Vagina (tissue), 2 donors: ENCODE results near the gene GTPBP4. TPM values are rescaled to one million over a fixed set of nuclear protein-coding genes. Genes with fewer than 3 reads are reported as not detected.

Source experiments
- DNase-seq, 2 donors: peaks; one replicate each; pipeline ENCODE4 v3.0.0-alpha.2; 2017; ENCODE audit errors: extremely low spot score in 2 of 2
- H3K27ac ChIP-seq: fragments of 200-600 bp; sonication (generic); one replicate; pipeline ENCODE4 v1.5.1; 2019
- H3K27me3 ChIP-seq: fragments of 200-600 bp; sonication (generic); one replicate; pipeline ENCODE4 v1.5.1; 2019
- H3K36me3 ChIP-seq, 2 donors: fragments of 200-600 bp; sonication (generic); one replicate each; pipeline ENCODE4 v1.5.1; 2017 to 2019
- H3K4me1 ChIP-seq: fragments of 200-600 bp; sonication (generic); one replicate; pipeline ENCODE4 v1.5.1; 2019
- H3K4me3 ChIP-seq, 2 donors: fragments of 200-600 bp; sonication (generic); 1 replicate in 1 of 2; 2 replicates in 1 of 2; pipeline ENCODE4 v1.5.1; 2016 to 2019
- H3K9me3 ChIP-seq: fragments of 200-600 bp; sonication (generic); one replicate; pipeline ENCODE4 v1.5.1; 2019
- POLR2A ChIP-seq, 2 donors: fragments of 450-650 bp; IDR thresholded peaks; one replicate each; pipeline ENCODE4 v1.6.1; 2017; ENCODE audit warnings: antibody characterized with exemption in 2 of 2, mild to moderate bottlenecking in 2 of 2, moderate library complexity in 2 of 2
- POLR2AphosphoS5 ChIP-seq, 2 donors: sonication (generic); formaldehyde crosslinking; IDR thresholded peaks; one replicate each; pipeline ENCODE4 v1.9.0; 2017; ENCODE audit warnings: antibody characterized with exemption in 2 of 2, mild to moderate bottlenecking in 2 of 2, low read depth in 1 of 2; ENCODE audit not compliant: insufficient read depth in 1 of 2
- intact Hi-C: fragments of 100-400 bp; cut with DNase I; formaldehyde crosslinking; loops from one replicate; pipeline ENCODE4 v1.15.1; 2023
- total RNA-seq: library from RNA; depleted of rRNA; stranded (reverse); fragments of >200 nt; gene quantifications from one replicate; pipeline ENCODE4 v1.2.3, GENCODE V29; 2016
- TF ChIP-seq, protein P1 (sequence below), 3 experiments: fragments of 450-650 bp in 2 of 3; fragments of 200-600 bp in 1 of 3; sonication (generic) in 1 of 3; IDR thresholded peaks; one replicate each; pipeline ENCODE4 v1.5.1; 2017 to 2019; ENCODE audit warnings: antibody characterized with exemption in 3 of 3, mild to moderate bottlenecking in 2 of 3, moderate library complexity in 2 of 3

GTPBP4 gene
- total RNA-seq, 1 donor from 2014 or later = 24.8 TPM

DNA sequence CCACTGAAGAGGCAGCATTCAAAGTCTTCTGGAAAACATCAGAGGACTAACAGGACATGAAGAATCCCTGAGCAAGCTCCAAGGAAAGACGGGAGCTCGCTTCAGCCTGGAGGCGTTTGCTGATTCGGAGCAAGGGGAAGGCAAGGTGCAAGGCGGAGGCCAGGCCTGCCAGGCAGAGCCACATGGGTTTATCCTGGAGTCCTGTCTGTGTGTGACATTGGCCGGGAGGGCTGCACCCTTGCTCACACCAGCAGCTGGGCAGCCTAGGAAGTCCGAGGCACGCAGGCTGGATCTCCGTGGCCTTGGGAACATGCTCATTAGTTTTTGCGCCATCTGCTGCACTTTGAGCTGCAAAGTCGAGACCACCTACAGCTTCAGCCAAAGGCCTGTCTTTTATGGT is 34.4 kb upstream of the GTPBP4 start:
- no peaks in the 10 kb centered on the region for H3K4me1 ChIP-seq
- no peak for TF ChIP-seq POLR2AphosphoS5 (IDR thresholded peaks at IDR 0.05; ENCODE audit: insufficient read depth in 1 of 2, low read depth in 1 of 2)
- TF ChIP-seq, protein P1, sequence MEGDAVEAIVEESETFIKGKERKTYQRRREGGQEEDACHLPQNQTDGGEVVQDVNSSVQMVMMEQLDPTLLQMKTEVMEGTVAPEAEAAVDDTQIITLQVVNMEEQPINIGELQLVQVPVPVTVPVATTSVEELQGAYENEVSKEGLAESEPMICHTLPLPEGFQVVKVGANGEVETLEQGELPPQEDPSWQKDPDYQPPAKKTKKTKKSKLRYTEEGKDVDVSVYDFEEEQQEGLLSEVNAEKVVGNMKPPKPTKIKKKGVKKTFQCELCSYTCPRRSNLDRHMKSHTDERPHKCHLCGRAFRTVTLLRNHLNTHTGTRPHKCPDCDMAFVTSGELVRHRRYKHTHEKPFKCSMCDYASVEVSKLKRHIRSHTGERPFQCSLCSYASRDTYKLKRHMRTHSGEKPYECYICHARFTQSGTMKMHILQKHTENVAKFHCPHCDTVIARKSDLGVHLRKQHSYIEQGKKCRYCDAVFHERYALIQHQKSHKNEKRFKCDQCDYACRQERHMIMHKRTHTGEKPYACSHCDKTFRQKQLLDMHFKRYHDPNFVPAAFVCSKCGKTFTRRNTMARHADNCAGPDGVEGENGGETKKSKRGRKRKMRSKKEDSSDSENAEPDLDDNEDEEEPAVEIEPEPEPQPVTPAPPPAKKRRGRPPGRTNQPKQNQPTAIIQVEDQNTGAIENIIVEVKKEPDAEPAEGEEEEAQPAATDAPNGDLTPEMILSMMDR (IDR thresholded peaks at IDR 0.05) = no peak
- no peak for TF ChIP-seq POLR2A (IDR thresholded peaks at IDR 0.05)
- no peaks in the 10 kb centered on the region for H3K27me3 ChIP-seq
- H3K4me3 ChIP-seq = no peak overlapping the region
- no peak overlapping the region for H3K27ac ChIP-seq
- no peaks in the 10 kb centered on the region for H3K9me3 ChIP-seq
- no peak for DNase-seq
- intact Hi-C loops = no loop called here
- no peaks in the 10 kb centered on the region for H3K36me3 ChIP-seq

DNA sequence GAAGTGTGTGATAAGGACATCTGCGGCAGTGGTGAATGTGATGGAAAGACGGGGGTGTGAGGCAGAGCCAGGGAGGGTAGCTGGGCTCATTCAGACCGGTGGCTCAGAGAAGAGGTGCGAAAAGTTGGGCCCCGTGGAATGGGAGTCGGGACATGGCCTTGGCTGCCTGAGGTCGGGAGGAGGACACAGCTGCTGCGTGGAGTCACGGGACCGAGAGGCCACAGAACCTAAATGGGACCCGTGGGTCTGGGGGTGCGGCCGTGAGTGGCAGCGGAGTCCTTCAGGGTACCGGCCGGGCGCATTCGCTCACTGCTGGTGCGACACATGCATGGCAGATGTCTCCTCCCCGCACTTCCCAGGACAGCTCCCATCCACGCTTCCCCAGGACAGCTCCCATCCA is 33.8 kb upstream of the GTPBP4 start:
- H3K36me3 ChIP-seq = no peaks in the 10 kb centered on the region
- DNase-seq = no peak
- intact Hi-C loops = no loop called here

DNA sequence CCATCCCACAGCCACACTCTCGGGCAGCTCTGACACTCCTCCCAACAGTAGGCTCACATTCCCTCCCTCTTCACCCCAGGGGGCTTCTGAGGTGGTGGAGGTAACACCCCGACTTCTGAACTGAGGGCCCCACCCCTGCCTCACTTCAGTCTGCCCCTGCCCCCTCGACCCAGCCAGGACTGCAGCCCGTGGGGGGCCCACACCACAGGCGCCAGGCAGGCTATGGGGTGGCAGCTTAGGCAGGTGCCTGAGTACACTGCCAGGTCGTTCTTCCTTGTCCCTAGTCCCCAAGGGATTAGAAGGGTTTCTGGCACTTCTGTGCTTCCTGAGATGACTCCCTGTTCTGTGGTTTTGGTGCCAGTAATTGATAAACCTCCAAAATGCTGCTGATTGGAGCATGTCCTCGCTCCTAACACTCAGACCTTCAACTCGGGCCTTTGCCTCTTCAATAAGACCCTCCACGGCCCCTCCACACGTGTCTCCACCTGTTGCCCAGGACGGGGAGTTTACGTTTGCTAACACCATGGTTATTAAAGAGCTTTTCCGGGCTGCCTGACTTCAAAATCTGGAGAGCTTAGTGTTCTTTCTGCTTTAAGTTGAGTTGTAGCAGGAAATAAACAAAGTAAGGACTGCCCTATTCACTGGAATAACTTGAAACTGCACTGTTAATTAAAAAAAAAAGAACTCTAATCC is 33.0 kb upstream of the GTPBP4 start:
- no peak overlapping the region for H3K27ac ChIP-seq

More for the DNA sequence above, 33.8 kb upstream of the GTPBP4 start:
- no peak overlapping the region for H3K4me3 ChIP-seq
- H3K4me1 ChIP-seq = no peaks in the 10 kb centered on the region
- no peaks in the 10 kb centered on the region for H3K27me3 ChIP-seq
- H3K27ac ChIP-seq = no peak overlapping the region
- H3K9me3 ChIP-seq = no peaks in the 10 kb centered on the region
- TF ChIP-seq, protein P1 (IDR thresholded peaks at IDR 0.05) = no peak
- TF ChIP-seq POLR2A (IDR thresholded peaks at IDR 0.05) = no peak
- no peak for TF ChIP-seq POLR2AphosphoS5 (IDR thresholded peaks at IDR 0.05; ENCODE audit: insufficient read depth in 1 of 2, low read depth in 1 of 2)

DNA sequence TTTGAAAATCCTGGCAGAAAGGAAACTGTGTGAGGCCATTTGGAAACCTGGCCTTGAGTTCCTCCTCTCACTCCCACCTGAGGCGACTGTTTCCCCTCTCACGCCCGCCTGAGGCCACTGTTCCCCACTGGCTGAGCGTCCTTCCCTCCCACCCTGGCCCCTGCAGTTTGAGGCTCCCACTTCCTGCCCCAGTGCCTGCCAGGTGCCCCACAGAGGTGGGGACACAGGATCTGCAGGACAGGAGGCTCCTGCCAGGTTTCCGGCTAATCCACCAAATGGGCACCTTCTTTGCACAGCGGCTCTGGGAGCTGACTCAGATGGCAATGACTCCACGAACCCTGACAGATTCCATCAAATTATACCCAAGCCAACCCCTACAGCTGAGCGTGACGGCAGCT is 32.4 kb upstream of the GTPBP4 start:
- DNase-seq = no peak
- intact Hi-C loops = no loop called here
- Histone ChIP-seq H3K27me3 (no peaks in the 10 kb centered on the region), H3K4me3 (no peak overlapping the region), H3K36me3 (no peaks in the 10 kb centered on the region), H3K4me1 (no peaks in the 10 kb centered on the region), H3K27ac (no peak overlapping the region), H3K9me3 (no peaks in the 10 kb centered on the region)
- TF ChIP-seq, protein P1 (IDR thresholded peaks at IDR 0.05) = no peak
- TF ChIP-seq POLR2A (IDR thresholded peaks at IDR 0.05) (no peak), POLR2AphosphoS5 (IDR thresholded peaks at IDR 0.05; ENCODE audit: insufficient read depth in 1 of 2, low read depth in 1 of 2) (no peak)

More for the DNA sequence above, 33.0 kb upstream of the GTPBP4 start:
- Histone ChIP-seq H3K4me3 (no peak overlapping the region), H3K36me3 (no peaks in the 10 kb centered on the region), H3K9me3 (no peaks in the 10 kb centered on the region), H3K27me3 (no peaks in the 10 kb centered on the region), H3K4me1 (no peaks in the 10 kb centered on the region)
- DNase-seq = no peak
- TF ChIP-seq POLR2AphosphoS5 (IDR thresholded peaks at IDR 0.05; ENCODE audit: insufficient read depth in 1 of 2, low read depth in 1 of 2) (no peak), POLR2A (IDR thresholded peaks at IDR 0.05) (no peak)
- TF ChIP-seq, protein P1 (IDR thresholded peaks at IDR 0.05) = no peak
- intact Hi-C loops = no loop called here

DNA sequence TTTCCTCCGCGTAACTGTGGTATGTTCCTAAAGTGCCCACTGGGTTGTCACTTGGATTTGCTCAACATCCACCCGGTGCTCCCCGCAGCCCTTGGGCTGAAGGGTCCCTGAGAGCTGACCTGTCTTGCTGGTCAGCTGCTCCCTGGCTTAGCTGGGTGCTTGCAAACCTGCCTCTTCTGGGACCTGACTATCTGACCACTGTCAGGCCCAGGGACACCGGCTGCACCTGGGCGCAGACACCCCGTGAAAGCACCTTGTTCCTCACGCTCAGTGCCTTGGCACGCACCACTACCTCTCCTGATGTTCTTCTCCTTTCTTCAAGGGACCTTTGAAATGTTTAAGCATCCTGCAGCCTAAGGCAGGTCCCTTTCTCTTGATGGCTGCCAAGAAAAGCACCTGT is 30.1 kb upstream of the GTPBP4 start:
- Histone ChIP-seq H3K9me3 (no peaks in the 10 kb centered on the region), H3K4me1 (no peaks in the 10 kb centered on the region), H3K27me3 (no peaks in the 10 kb centered on the region), H3K4me3 (no peak overlapping the region), H3K36me3 (no peaks in the 10 kb centered on the region), H3K27ac (no peak overlapping the region)
- TF ChIP-seq, protein P1 (IDR thresholded peaks at IDR 0.05) = no peak
- no peak for TF ChIP-seq POLR2AphosphoS5 (IDR thresholded peaks at IDR 0.05; ENCODE audit: insufficient read depth in 1 of 2, low read depth in 1 of 2)
- no peak for TF ChIP-seq POLR2A (IDR thresholded peaks at IDR 0.05)
- intact Hi-C loops = no loop called here
- no peak for DNase-seq
